HCT116 (cell line): ENCODE measurements around the gene MOV10L1. TPM values are rescaled to one million over a fixed set of nuclear protein-coding genes. Genes with fewer than 3 reads are reported as not detected.
"Not testable (repeated sequence)": the region's sequence is repeated elsewhere in the genome, so short reads cannot be mapped to it uniquely, and the experiment has no call there.

Source experiments
- ATAC-seq: fragments of 200-7000 bp; cut with Tn5 transposase; 2 replicates; pipeline ENCODE4 v1.9.1; 2020; ENCODE audit warnings: mild to moderate bottlenecking, moderate library complexity
- BruUV-seq: library from RNA; stranded (reverse); fragments of 400-500 nt; replicated peaks from 2 replicates; lab custom pipeline; 2021; lab: Mats Ljungman, UMichigan
- CTCF ChIA-PET: fragments of 300-600 bp; sonication (Branson Sonifier 250); formaldehyde crosslinking; loops from one replicate; lab custom pipeline; 2021; ENCODE audit warnings: antibody characterized with exemption; lab: Charles Lee
- POLR2A ChIA-PET: fragments of 300-600, 350-600 bp; sonication (Branson Sonifier 250); formaldehyde crosslinking; loops from one replicate; lab custom pipeline; 2021; ENCODE audit warnings: antibody characterized with exemption; lab: Charles Lee
- RAD21 ChIA-PET, 2 experiments: fragments of 300-600 bp; sonication (Branson Sonifier 250); formaldehyde crosslinking; loops; one replicate each; lab custom pipeline; 2023; ENCODE audit warnings: low total read pairs in 2 of 2; ENCODE audit not compliant: uncharacterized antibody in 2 of 2, unreplicated experiment in 2 of 2, low non-redundant PET in 1 of 2; lab: Charles Lee
- DNase-seq: peaks from one replicate; pipeline ENCODE4 v3.0.0-alpha.2; 2010; ENCODE audit warnings: low read depth, low spot score
- H2AFZ ChIP-seq: fragments of 200-600 bp; shearing (Covaris generic), sonication (generic); 2 replicates; pipeline ENCODE4 v1.6.1; 2017; ENCODE audit warnings: low read depth, mixed run types, mixed read lengths, antibody characterized with exemption, low read length; ENCODE audit not compliant: poor library complexity, severe bottlenecking
- H3K27ac ChIP-seq: 2 replicates; pipeline ENCODE4 v1.5.1; 2012; ENCODE audit warnings: low read depth, low read length
- H3K27me3 ChIP-seq: fragments of 200-600 bp; sonication (generic); 2 replicates; pipeline ENCODE4 v1.6.1; 2016; ENCODE audit warnings: mixed run types, low read length, mixed read lengths; ENCODE audit not compliant: insufficient read depth
- H3K36me3 ChIP-seq, 2 experiments: fragments of 200-500 bp in 1 of 2; fragments of 200-600 bp in 1 of 2; sonication (Bioruptor generic) in 1 of 2; sonication (generic) in 1 of 2; 2 replicates each; pipeline versions ENCODE4 v1.5.1 to v1.6.1; 2014 to 2016; ENCODE audit warnings: low read length in 2 of 2, inconsistent platforms in 1 of 2, mixed read lengths in 1 of 2, mixed run types in 1 of 2; ENCODE audit not compliant: insufficient read depth in 2 of 2, control insufficient read depth in 1 of 2
- H3K4me1 ChIP-seq, 2 experiments: fragments of 200-600 bp in 1 of 2; sonication (generic) in 1 of 2; 2 replicates each; pipeline versions ENCODE4 v1.5.1 to v1.6.1; 2012 to 2017; ENCODE audit warnings: low read length in 2 of 2, inconsistent platforms in 1 of 2, mild to moderate bottlenecking in 1 of 2, mixed read lengths in 1 of 2, mixed run types in 1 of 2, moderate library complexity in 1 of 2; ENCODE audit not compliant: insufficient read depth in 2 of 2, control insufficient read depth in 1 of 2
- H3K4me2 ChIP-seq: fragments of 200-600 bp; sonication (generic); 2 replicates; pipeline ENCODE4 v1.6.1; 2017; ENCODE audit warnings: mixed run types, low read length, mixed read lengths
- H3K4me3 ChIP-seq, 2 experiments: fragments of 200-600 bp in 1 of 2; sonication (generic) in 1 of 2; replicated peaks in 1 of 2; 2 replicates each; pipeline ENCODE4 v1.5.1; 2011 to 2016; ENCODE audit warnings: low read length in 2 of 2, control low read depth in 1 of 2, low read depth in 1 of 2, mild to moderate bottlenecking in 1 of 2, mixed read lengths in 1 of 2, mixed run types in 1 of 2
- H3K79me2 ChIP-seq: fragments of 200-600 bp; sonication (generic); 2 replicates; pipeline ENCODE4 v1.6.1; 2017; ENCODE audit warnings: mild to moderate bottlenecking, mixed run types, low read length, moderate library complexity, mixed read lengths; ENCODE audit not compliant: insufficient read depth
- H3K9ac ChIP-seq: fragments of 200-600 bp; sonication (generic); 2 replicates; pipeline ENCODE4 v1.6.1; 2016; ENCODE audit warnings: low read length, mixed read lengths
- H3K9me2 ChIP-seq: fragments of 200-600 bp; sonication (generic), shearing (Covaris generic); 2 replicates; pipeline ENCODE4 v1.6.1; 2017; ENCODE audit warnings: mixed run types, mild to moderate bottlenecking, moderate library complexity; ENCODE audit not compliant: insufficient read depth
- H3K9me3 ChIP-seq, 2 experiments: fragments of 200-500 bp in 1 of 2; fragments of 200-600 bp in 1 of 2; sonication (Bioruptor generic) in 1 of 2; sonication (generic) in 1 of 2; 2 replicates each; pipeline ENCODE4 v1.6.1; 2014 to 2017; ENCODE audit warnings: low read length in 2 of 2, mixed read lengths in 2 of 2, inconsistent platforms in 1 of 2, low read depth in 1 of 2, mild to moderate bottlenecking in 1 of 2, mixed run types in 1 of 2, moderate library complexity in 1 of 2; ENCODE audit not compliant: control insufficient read depth in 1 of 2, insufficient read depth in 1 of 2
- H4K20me1 ChIP-seq: fragments of 200-600 bp; sonication (generic), shearing (Covaris generic); 2 replicates; pipeline ENCODE4 v1.6.1; 2017; ENCODE audit warnings: mixed run types, mild to moderate bottlenecking, moderate library complexity; ENCODE audit not compliant: insufficient read depth
- CBX3 ChIP-seq: IDR thresholded peaks from 2 replicates; pipeline ENCODE4 v1.6.1; 2012; ENCODE audit warnings: low read depth
- EZH2 ChIP-seq: fragments of 200-600 bp; sonication (generic); IDR thresholded peaks from 2 replicates; pipeline ENCODE4 v1.6.1; 2017; ENCODE audit warnings: antibody characterized with exemption, mixed run types
- SRF ChIP-seq: IDR thresholded peaks from 2 replicates; pipeline ENCODE4 v1.6.1; 2012; ENCODE audit warnings: low read depth
- YY1 ChIP-seq: IDR thresholded peaks from 2 replicates; pipeline ENCODE4 v1.6.1; 2011; ENCODE audit warnings: low read length, low read depth, moderate library complexity, mild to moderate bottlenecking; ENCODE audit not compliant: insufficient replicate concordance; ENCODE audit errors: extremely low read depth
- intact Hi-C: fragments of 100-400 bp; cut with micrococcal nuclease; formaldehyde crosslinking; loops from 2 replicates; pipeline ENCODE4 v1.10.0; 2022
- total RNA-seq: library from RNA; stranded (reverse); gene quantifications from one replicate; pipeline ENCODE4 v1.2.1, GENCODE V29; 2021; ENCODE audit not compliant: unreplicated experiment

MOV10L1 gene
- total RNA-seq, 1 experiment from 2014 or later, result not detected

DNA sequence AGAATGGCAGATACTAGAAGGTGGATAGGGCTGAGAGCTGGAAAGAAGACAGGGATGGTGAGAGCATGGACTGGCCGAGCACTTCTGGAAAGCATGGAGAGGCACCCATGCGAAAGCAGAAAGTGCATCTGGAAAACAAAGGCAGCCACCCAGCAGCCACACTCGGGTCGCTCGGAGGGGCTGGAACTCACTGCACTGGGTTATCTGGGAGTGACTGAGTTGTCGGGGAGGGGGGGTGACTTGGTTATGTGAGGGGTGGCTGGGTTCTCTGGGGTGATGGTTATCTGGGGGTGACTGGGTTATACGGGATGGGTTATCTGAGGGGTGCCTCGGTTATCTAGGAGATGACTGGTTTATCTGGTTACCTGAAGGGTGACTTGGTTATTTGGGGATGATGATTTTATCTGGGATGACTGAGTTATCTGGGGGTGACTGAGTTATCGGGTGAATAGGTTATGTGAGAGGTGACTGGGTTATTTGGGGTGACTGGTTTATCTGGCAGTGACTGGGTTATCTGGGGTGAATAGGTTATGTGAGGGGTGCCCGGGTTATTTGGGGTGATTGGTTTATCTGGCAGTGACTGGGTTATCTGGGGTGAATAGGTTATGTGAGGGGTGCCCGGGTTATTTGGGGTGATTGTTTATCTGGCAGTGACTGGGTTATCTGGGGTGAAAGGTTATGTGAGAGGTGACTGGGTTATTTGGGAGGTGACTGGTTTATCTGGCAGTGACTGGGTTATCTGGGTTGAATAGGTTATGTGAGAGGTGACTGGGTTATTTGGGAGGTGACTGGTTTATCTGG lies 78.1 kb downstream of the MOV10L1 start:
- H3K4me3 ChIP-seq, result no peak overlapping the region
- H3K79me2 ChIP-seq, result no peaks in the 10 kb centered on the region
- intact Hi-C loops, result no loop called here
- no peaks in the 10 kb centered on the region for H3K4me1 ChIP-seq
- H3K9me2 ChIP-seq, result no peaks in the 10 kb centered on the region
- no TSS peak for BruUV-seq
- H2AFZ ChIP-seq, result no peak overlapping the region
- H3K9ac ChIP-seq, result no peak overlapping the region
- H3K4me2 ChIP-seq, result no peak overlapping the region
- TF ChIP-seq YY1 (no peak), EZH2 (no peak), SRF (no peak), CBX3 (no peak)
- ChIA-PET RAD21 (no interaction called here), CTCF (no interaction called here), POLR2A (no interaction called here)
- no peaks in the 10 kb centered on the region for H4K20me1 ChIP-seq
- no peaks in the 10 kb centered on the region for H3K36me3 ChIP-seq
- no peak for ATAC-seq
- no peaks in the 10 kb centered on the region for H3K27me3 ChIP-seq
- no peak overlapping the region for H3K27ac ChIP-seq
- no peaks in the 10 kb centered on the region for H3K9me3 ChIP-seq
- no peak for DNase-seq

DNA sequence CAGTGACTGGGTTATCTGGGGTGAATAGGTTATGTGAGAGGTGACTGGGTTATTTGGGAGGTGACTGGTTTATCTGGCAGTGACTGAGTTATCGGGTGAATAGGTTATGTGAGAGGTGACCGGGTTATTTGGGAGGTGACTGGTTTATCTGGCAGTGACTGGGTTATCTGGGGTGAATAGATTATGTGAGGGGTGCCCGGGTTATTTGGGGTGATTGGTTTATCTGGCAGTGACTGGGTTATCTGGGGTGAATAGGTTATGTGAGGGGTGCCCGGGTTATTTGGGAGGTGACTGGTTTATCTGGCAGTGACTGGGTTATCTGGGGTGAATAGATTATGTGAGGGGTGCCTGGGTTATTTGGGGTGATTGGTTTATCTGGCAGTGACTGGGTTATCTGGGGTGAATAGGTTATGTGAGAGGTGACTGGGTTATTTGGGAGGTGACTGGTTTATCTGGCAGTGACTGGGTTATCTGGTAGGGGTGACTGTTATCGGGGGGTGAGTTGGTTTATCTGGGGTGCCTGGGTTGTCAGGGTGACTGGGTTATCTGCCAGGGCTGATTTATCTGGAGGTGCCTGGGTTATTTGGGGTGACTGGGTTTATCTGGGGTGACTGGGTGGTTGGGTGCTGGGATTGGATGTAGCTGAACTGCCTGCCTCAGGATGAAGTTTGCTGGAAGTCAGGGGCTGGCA lies 78.8 kb downstream of the MOV10L1 start:
- RAD21 ChIA-PET, H3K36me3 ChIP-seq, POLR2A ChIA-PET, H3K27ac ChIP-seq, H3K9ac ChIP-seq, BruUV-seq, H3K4me3 ChIP-seq, CTCF ChIA-PET, H3K9me2 ChIP-seq, H4K20me1 ChIP-seq, intact Hi-C loops, H3K27me3 ChIP-seq, H3K4me2 ChIP-seq, H2AFZ ChIP-seq, H3K79me2 ChIP-seq, DNase-seq, H3K4me1 ChIP-seq, H3K9me3 ChIP-seq, ATAC-seq: not testable (repeated sequence)
